WTC11 (cell line): ENCODE data around the gene BSX.

Experiments used
- IRF2 ChIP-seq: sonication (generic); formaldehyde crosslinking; IDR thresholded peaks from 2 replicates; pipeline ENCODE4 v1.8.0; 2022; ENCODE audit warnings: low read depth, missing genetic modification reagents, borderline replicate concordance
- MAX ChIP-seq: sonication (generic); formaldehyde crosslinking; IDR thresholded peaks from 2 replicates; pipeline ENCODE4 v1.8.0; 2022; ENCODE audit warnings: mild to moderate bottlenecking, missing genetic modification reagents
- MLX ChIP-seq: sonication (generic); formaldehyde crosslinking; IDR thresholded peaks from 2 replicates; pipeline ENCODE4 v1.8.1; 2023; ENCODE audit warnings: mild to moderate bottlenecking, missing genetic modification reagents, moderate library complexity
- NFATC4 ChIP-seq: fragments of 250-450 bp; sonication (Bioruptor Pico); IDR thresholded peaks from 2 replicates; pipeline ENCODE4 v1.9.0; 2021; ENCODE audit warnings: mild to moderate bottlenecking
- OVOL2 ChIP-seq: fragments of 250-450 bp; sonication (Bioruptor Pico); IDR thresholded peaks from 2 replicates; pipeline ENCODE4 v1.9.0; 2021; ENCODE audit warnings: mild to moderate bottlenecking, borderline replicate concordance
- PREB ChIP-seq: sonication (generic); formaldehyde crosslinking; IDR thresholded peaks from 2 replicates; pipeline ENCODE4 v1.8.1; 2022; ENCODE audit warnings: mild to moderate bottlenecking, missing genetic modification reagents, moderate library complexity, borderline replicate concordance
- SOX15 ChIP-seq: fragments of 250-450 bp; sonication (Bioruptor Pico); IDR thresholded peaks from 2 replicates; pipeline ENCODE4 v1.9.0; 2021; ENCODE audit warnings: mild to moderate bottlenecking
- TF ChIP-seq, protein P1 (sequence below): fragments of 200-600 bp; IDR thresholded peaks from 2 replicates; pipeline ENCODE4 v1.8.0; 2022; ENCODE audit warnings: antibody characterized with exemption
- TF ChIP-seq, protein P2 (sequence below): sonication (generic); formaldehyde crosslinking; IDR thresholded peaks from 2 replicates; pipeline ENCODE4 v1.8.1; 2022; ENCODE audit warnings: mild to moderate bottlenecking, moderate library complexity, missing genetic modification reagents
- TF ChIP-seq, protein P3 (sequence below): sonication (generic); formaldehyde crosslinking; IDR thresholded peaks from 2 replicates; pipeline ENCODE4 v1.8.1; 2023; ENCODE audit warnings: mild to moderate bottlenecking, missing genetic modification reagents

- TF ChIP-seq, protein P1, sequence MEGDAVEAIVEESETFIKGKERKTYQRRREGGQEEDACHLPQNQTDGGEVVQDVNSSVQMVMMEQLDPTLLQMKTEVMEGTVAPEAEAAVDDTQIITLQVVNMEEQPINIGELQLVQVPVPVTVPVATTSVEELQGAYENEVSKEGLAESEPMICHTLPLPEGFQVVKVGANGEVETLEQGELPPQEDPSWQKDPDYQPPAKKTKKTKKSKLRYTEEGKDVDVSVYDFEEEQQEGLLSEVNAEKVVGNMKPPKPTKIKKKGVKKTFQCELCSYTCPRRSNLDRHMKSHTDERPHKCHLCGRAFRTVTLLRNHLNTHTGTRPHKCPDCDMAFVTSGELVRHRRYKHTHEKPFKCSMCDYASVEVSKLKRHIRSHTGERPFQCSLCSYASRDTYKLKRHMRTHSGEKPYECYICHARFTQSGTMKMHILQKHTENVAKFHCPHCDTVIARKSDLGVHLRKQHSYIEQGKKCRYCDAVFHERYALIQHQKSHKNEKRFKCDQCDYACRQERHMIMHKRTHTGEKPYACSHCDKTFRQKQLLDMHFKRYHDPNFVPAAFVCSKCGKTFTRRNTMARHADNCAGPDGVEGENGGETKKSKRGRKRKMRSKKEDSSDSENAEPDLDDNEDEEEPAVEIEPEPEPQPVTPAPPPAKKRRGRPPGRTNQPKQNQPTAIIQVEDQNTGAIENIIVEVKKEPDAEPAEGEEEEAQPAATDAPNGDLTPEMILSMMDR = no peak
- TF ChIP-seq MLX (CRISPR knock-in tag) (no peak), IRF2 (CRISPR knock-in tag) (no peak), SOX15 (no peak), OVOL2 (CRISPR knock-in tag) (no peak), MAX (CRISPR knock-in tag) (no peak), PREB (CRISPR knock-in tag) (no peak), NFATC4 (CRISPR knock-in tag) (no peak)
- TF ChIP-seq, protein P2, sequence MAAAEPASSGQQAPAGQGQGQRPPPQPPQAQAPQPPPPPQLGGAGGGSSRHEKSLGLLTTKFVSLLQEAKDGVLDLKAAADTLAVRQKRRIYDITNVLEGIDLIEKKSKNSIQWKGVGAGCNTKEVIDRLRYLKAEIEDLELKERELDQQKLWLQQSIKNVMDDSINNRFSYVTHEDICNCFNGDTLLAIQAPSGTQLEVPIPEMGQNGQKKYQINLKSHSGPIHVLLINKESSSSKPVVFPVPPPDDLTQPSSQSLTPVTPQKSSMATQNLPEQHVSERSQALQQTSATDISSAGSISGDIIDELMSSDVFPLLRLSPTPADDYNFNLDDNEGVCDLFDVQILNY = no peak
- TF ChIP-seq, protein P3, sequence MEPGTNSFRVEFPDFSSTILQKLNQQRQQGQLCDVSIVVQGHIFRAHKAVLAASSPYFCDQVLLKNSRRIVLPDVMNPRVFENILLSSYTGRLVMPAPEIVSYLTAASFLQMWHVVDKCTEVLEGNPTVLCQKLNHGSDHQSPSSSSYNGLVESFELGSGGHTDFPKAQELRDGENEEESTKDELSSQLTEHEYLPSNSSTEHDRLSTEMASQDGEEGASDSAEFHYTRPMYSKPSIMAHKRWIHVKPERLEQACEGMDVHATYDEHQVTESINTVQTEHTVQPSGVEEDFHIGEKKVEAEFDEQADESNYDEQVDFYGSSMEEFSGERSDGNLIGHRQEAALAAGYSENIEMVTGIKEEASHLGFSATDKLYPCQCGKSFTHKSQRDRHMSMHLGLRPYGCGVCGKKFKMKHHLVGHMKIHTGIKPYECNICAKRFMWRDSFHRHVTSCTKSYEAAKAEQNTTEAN = no peak
These were observed 43.7 kb downstream of the BSX start for GRCh38 chr11:122937983-122938382.
